ENCODE measurements around the gene NDOR1.

GRCh38 chr9:137160054-137160425 lies 45.5 kb upstream of the NDOR1 start:
- TF ChIP-seq POLR2A (IDR thresholded peaks at IDR 0.05; ENCODE audit: low read depth, low read length): no peak
- TF ChIP-seq POLR2AphosphoS5 (IDR thresholded peaks at IDR 0.05; ENCODE audit: insufficient read depth, low read depth, low read length): no peak
- TF ChIP-seq, protein P1, sequence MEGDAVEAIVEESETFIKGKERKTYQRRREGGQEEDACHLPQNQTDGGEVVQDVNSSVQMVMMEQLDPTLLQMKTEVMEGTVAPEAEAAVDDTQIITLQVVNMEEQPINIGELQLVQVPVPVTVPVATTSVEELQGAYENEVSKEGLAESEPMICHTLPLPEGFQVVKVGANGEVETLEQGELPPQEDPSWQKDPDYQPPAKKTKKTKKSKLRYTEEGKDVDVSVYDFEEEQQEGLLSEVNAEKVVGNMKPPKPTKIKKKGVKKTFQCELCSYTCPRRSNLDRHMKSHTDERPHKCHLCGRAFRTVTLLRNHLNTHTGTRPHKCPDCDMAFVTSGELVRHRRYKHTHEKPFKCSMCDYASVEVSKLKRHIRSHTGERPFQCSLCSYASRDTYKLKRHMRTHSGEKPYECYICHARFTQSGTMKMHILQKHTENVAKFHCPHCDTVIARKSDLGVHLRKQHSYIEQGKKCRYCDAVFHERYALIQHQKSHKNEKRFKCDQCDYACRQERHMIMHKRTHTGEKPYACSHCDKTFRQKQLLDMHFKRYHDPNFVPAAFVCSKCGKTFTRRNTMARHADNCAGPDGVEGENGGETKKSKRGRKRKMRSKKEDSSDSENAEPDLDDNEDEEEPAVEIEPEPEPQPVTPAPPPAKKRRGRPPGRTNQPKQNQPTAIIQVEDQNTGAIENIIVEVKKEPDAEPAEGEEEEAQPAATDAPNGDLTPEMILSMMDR (IDR thresholded peaks at IDR 0.05; ENCODE audit: extremely low read depth in 1 of 2, insufficient read depth in 1 of 2, low read depth in 1 of 2, low read length in 2 of 2): no peak
- TF ChIP-seq EZH2 (IDR thresholded peaks at IDR 0.05; ENCODE audit: borderline replicate concordance, low read depth, low read length, severe bottlenecking): peak; percentile 53
- TF ChIP-seq GATA2 (IDR thresholded peaks at IDR 0.05; ENCODE audit: insufficient read depth, insufficient read length, low read depth, low read length): no peak
- no peak for TF ChIP-seq JUN (IDR thresholded peaks at IDR 0.05; ENCODE audit: borderline replicate concordance, insufficient read depth, insufficient read length, low read depth)
- TF ChIP-seq FOS (IDR thresholded peaks at IDR 0.05; ENCODE audit: borderline replicate concordance, insufficient read depth, low read length): no peak

Measured in endothelial cell of umbilical vein (primary cell).